HCT116 (cell line): ENCODE data around the gene CDKAL1. TPM values are rescaled to one million over a fixed set of nuclear protein-coding genes. Genes with fewer than 3 reads are reported as not detected.

Experiments used
- ATAC-seq: fragments of 200-7000 bp; cut with Tn5 transposase; 2 replicates; pipeline ENCODE4 v1.9.1; 2020; ENCODE audit warnings: mild to moderate bottlenecking, moderate library complexity
- BruUV-seq: library from RNA; stranded (reverse); fragments of 400-500 nt; replicated peaks from 2 replicates; lab custom pipeline; 2021; lab: Mats Ljungman, UMichigan
- CTCF ChIA-PET: fragments of 300-600 bp; sonication (Branson Sonifier 250); formaldehyde crosslinking; loops from one replicate; lab custom pipeline; 2021; ENCODE audit warnings: antibody characterized with exemption; lab: Charles Lee
- POLR2A ChIA-PET: fragments of 300-600, 350-600 bp; sonication (Branson Sonifier 250); formaldehyde crosslinking; loops from one replicate; lab custom pipeline; 2021; ENCODE audit warnings: antibody characterized with exemption; lab: Charles Lee
- RAD21 ChIA-PET, 2 experiments: fragments of 300-600 bp; sonication (Branson Sonifier 250); formaldehyde crosslinking; loops; one replicate each; lab custom pipeline; 2023; ENCODE audit warnings: low total read pairs in 2 of 2; ENCODE audit not compliant: uncharacterized antibody in 2 of 2, unreplicated experiment in 2 of 2, low non-redundant PET in 1 of 2; lab: Charles Lee
- DNase-seq: peaks from one replicate; pipeline ENCODE4 v3.0.0-alpha.2; 2010; ENCODE audit warnings: low read depth, low spot score
- H2AFZ ChIP-seq: fragments of 200-600 bp; shearing (Covaris generic), sonication (generic); 2 replicates; pipeline ENCODE4 v1.6.1; 2017; ENCODE audit warnings: low read depth, mixed run types, mixed read lengths, antibody characterized with exemption, low read length; ENCODE audit not compliant: poor library complexity, severe bottlenecking
- H3K27ac ChIP-seq: 2 replicates; pipeline ENCODE4 v1.5.1; 2012; ENCODE audit warnings: low read depth, low read length
- H3K27me3 ChIP-seq: fragments of 200-600 bp; sonication (generic); 2 replicates; pipeline ENCODE4 v1.6.1; 2016; ENCODE audit warnings: mixed run types, low read length, mixed read lengths; ENCODE audit not compliant: insufficient read depth
- H3K36me3 ChIP-seq, 2 experiments: fragments of 200-500 bp in 1 of 2; fragments of 200-600 bp in 1 of 2; sonication (Bioruptor generic) in 1 of 2; sonication (generic) in 1 of 2; 2 replicates each; pipeline versions ENCODE4 v1.5.1 to v1.6.1; 2014 to 2016; ENCODE audit warnings: low read length in 2 of 2, inconsistent platforms in 1 of 2, mixed read lengths in 1 of 2, mixed run types in 1 of 2; ENCODE audit not compliant: insufficient read depth in 2 of 2, control insufficient read depth in 1 of 2
- H3K4me1 ChIP-seq, 2 experiments: fragments of 200-600 bp in 1 of 2; sonication (generic) in 1 of 2; 2 replicates each; pipeline versions ENCODE4 v1.5.1 to v1.6.1; 2012 to 2017; ENCODE audit warnings: low read length in 2 of 2, inconsistent platforms in 1 of 2, mild to moderate bottlenecking in 1 of 2, mixed read lengths in 1 of 2, mixed run types in 1 of 2, moderate library complexity in 1 of 2; ENCODE audit not compliant: insufficient read depth in 2 of 2, control insufficient read depth in 1 of 2
- H3K4me2 ChIP-seq: fragments of 200-600 bp; sonication (generic); 2 replicates; pipeline ENCODE4 v1.6.1; 2017; ENCODE audit warnings: mixed run types, low read length, mixed read lengths
- H3K4me3 ChIP-seq, 2 experiments: fragments of 200-600 bp in 1 of 2; sonication (generic) in 1 of 2; replicated peaks in 1 of 2; 2 replicates each; pipeline ENCODE4 v1.5.1; 2011 to 2016; ENCODE audit warnings: low read length in 2 of 2, control low read depth in 1 of 2, low read depth in 1 of 2, mild to moderate bottlenecking in 1 of 2, mixed read lengths in 1 of 2, mixed run types in 1 of 2
- H3K79me2 ChIP-seq: fragments of 200-600 bp; sonication (generic); 2 replicates; pipeline ENCODE4 v1.6.1; 2017; ENCODE audit warnings: mild to moderate bottlenecking, mixed run types, low read length, moderate library complexity, mixed read lengths; ENCODE audit not compliant: insufficient read depth
- H3K9ac ChIP-seq: fragments of 200-600 bp; sonication (generic); 2 replicates; pipeline ENCODE4 v1.6.1; 2016; ENCODE audit warnings: low read length, mixed read lengths
- H3K9me2 ChIP-seq: fragments of 200-600 bp; sonication (generic), shearing (Covaris generic); 2 replicates; pipeline ENCODE4 v1.6.1; 2017; ENCODE audit warnings: mixed run types, mild to moderate bottlenecking, moderate library complexity; ENCODE audit not compliant: insufficient read depth
- H3K9me3 ChIP-seq, 2 experiments: fragments of 200-500 bp in 1 of 2; fragments of 200-600 bp in 1 of 2; sonication (Bioruptor generic) in 1 of 2; sonication (generic) in 1 of 2; 2 replicates each; pipeline ENCODE4 v1.6.1; 2014 to 2017; ENCODE audit warnings: low read length in 2 of 2, mixed read lengths in 2 of 2, inconsistent platforms in 1 of 2, low read depth in 1 of 2, mild to moderate bottlenecking in 1 of 2, mixed run types in 1 of 2, moderate library complexity in 1 of 2; ENCODE audit not compliant: control insufficient read depth in 1 of 2, insufficient read depth in 1 of 2
- H4K20me1 ChIP-seq: fragments of 200-600 bp; sonication (generic), shearing (Covaris generic); 2 replicates; pipeline ENCODE4 v1.6.1; 2017; ENCODE audit warnings: mixed run types, mild to moderate bottlenecking, moderate library complexity; ENCODE audit not compliant: insufficient read depth
- ELF1 ChIP-seq: IDR thresholded peaks from 2 replicates; pipeline ENCODE4 v1.6.1; 2012; ENCODE audit warnings: low read depth, borderline replicate concordance
- EZH2phosphoT487 ChIP-seq: fragments of 200-600 bp; IDR thresholded peaks from 2 replicates; pipeline ENCODE4 v1.6.1; 2018; ENCODE audit warnings: antibody characterized with exemption, borderline replicate concordance
- POLR2A ChIP-seq: IDR thresholded peaks from 2 replicates; pipeline ENCODE4 v1.7.0; 2011; ENCODE audit warnings: borderline replicate concordance; ENCODE audit not compliant: insufficient read depth, insufficient read length; ENCODE audit errors: extremely low read depth
- RAD21 ChIP-seq: IDR thresholded peaks from 2 replicates; pipeline ENCODE4 v1.6.1; 2012; ENCODE audit warnings: low read depth, mild to moderate bottlenecking
- SIN3A ChIP-seq: IDR thresholded peaks from 2 replicates; pipeline ENCODE4 v1.6.1; 2012; ENCODE audit warnings: low read depth
- intact Hi-C: fragments of 100-400 bp; cut with micrococcal nuclease; formaldehyde crosslinking; loops from 2 replicates; pipeline ENCODE4 v1.10.0; 2022
- total RNA-seq: library from RNA; stranded (reverse); gene quantifications from one replicate; pipeline ENCODE4 v1.2.1, GENCODE V29; 2021; ENCODE audit not compliant: unreplicated experiment
- TF ChIP-seq, protein P1 (sequence below): IDR thresholded peaks from 2 replicates; pipeline ENCODE4 v1.6.1; 2012; ENCODE audit warnings: low read depth
- TF ChIP-seq, protein P2 (sequence below), 3 experiments: fragments of 200-600 bp in 1 of 3; sonication (generic) in 1 of 3; IDR thresholded peaks in 2 of 3; conservative IDR thresholded peaks in 1 of 3; 2 replicates each; pipeline ENCODE4 v1.5.1; 2012 to 2017; ENCODE audit warnings: low read depth in 2 of 3, low read length in 2 of 3, antibody characterized with exemption in 1 of 3, borderline replicate concordance in 1 of 3, control low read depth in 1 of 3, mild to moderate bottlenecking in 1 of 3, mixed read lengths in 1 of 3, mixed run types in 1 of 3, moderate library complexity in 1 of 3; ENCODE audit not compliant: insufficient read depth in 1 of 3

Gene CDKAL1
- total RNA-seq, 1 experiment from 2014 or later, result 14.9 TPM

GRCh38 chr6:20684474-20684873 lies 150.2 kb downstream of the CDKAL1 start:
- no peak overlapping the region for H3K4me3 ChIP-seq
- ChIA-PET CTCF (no interaction called here), POLR2A (no interaction called here), RAD21 (no interaction called here)
- DNase-seq (no peak), ATAC-seq (no peak)
- H3K27ac ChIP-seq, result no peak overlapping the region
- H2AFZ ChIP-seq, result no peak overlapping the region
- no peak overlapping the region for H3K4me2 ChIP-seq
- no peaks in the 10 kb centered on the region for H3K9me2 ChIP-seq
- TF ChIP-seq RAD21, result no peak
- TF ChIP-seq POLR2A, result no peak
- TF ChIP-seq SIN3A, result no peak
- no peak for TF ChIP-seq ELF1
- TF ChIP-seq, protein P1, sequence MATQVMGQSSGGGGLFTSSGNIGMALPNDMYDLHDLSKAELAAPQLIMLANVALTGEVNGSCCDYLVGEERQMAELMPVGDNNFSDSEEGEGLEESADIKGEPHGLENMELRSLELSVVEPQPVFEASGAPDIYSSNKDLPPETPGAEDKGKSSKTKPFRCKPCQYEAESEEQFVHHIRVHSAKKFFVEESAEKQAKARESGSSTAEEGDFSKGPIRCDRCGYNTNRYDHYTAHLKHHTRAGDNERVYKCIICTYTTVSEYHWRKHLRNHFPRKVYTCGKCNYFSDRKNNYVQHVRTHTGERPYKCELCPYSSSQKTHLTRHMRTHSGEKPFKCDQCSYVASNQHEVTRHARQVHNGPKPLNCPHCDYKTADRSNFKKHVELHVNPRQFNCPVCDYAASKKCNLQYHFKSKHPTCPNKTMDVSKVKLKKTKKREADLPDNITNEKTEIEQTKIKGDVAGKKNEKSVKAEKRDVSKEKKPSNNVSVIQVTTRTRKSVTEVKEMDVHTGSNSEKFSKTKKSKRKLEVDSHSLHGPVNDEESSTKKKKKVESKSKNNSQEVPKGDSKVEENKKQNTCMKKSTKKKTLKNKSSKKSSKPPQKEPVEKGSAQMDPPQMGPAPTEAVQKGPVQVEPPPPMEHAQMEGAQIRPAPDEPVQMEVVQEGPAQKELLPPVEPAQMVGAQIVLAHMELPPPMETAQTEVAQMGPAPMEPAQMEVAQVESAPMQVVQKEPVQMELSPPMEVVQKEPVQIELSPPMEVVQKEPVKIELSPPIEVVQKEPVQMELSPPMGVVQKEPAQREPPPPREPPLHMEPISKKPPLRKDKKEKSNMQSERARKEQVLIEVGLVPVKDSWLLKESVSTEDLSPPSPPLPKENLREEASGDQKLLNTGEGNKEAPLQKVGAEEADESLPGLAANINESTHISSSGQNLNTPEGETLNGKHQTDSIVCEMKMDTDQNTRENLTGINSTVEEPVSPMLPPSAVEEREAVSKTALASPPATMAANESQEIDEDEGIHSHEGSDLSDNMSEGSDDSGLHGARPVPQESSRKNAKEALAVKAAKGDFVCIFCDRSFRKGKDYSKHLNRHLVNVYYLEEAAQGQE, result no peak
- no peak for TF ChIP-seq EZH2phosphoT487
- TF ChIP-seq, protein P2, sequence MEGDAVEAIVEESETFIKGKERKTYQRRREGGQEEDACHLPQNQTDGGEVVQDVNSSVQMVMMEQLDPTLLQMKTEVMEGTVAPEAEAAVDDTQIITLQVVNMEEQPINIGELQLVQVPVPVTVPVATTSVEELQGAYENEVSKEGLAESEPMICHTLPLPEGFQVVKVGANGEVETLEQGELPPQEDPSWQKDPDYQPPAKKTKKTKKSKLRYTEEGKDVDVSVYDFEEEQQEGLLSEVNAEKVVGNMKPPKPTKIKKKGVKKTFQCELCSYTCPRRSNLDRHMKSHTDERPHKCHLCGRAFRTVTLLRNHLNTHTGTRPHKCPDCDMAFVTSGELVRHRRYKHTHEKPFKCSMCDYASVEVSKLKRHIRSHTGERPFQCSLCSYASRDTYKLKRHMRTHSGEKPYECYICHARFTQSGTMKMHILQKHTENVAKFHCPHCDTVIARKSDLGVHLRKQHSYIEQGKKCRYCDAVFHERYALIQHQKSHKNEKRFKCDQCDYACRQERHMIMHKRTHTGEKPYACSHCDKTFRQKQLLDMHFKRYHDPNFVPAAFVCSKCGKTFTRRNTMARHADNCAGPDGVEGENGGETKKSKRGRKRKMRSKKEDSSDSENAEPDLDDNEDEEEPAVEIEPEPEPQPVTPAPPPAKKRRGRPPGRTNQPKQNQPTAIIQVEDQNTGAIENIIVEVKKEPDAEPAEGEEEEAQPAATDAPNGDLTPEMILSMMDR (IDR thresholded peaks at IDR 0.05 in 2 of 3, conservative IDR thresholded peaks at IDR 0.05 in 1 of 3; ENCODE audit: borderline replicate concordance in 1 of 3, insufficient read depth in 1 of 3, low read depth in 2 of 3, low read length in 2 of 3), result no peak
- peaks cover 6 to 10% of the 10 kb centered on the region in 2 experiments; a peak in 3 of 4 replicates for H3K4me1 ChIP-seq
- peaks cover 11% of the 10 kb centered on the region for H3K79me2 ChIP-seq
- no TSS peak for BruUV-seq
- no peaks in the 10 kb centered on the region for H3K27me3 ChIP-seq
- H3K9me3 ChIP-seq, result no peaks in the 10 kb centered on the region
- no peaks in the 10 kb centered on the region for H4K20me1 ChIP-seq
- intact Hi-C loops, result no loop called here
- H3K9ac ChIP-seq, result no peak overlapping the region
- no peaks in the 10 kb centered on the region for H3K36me3 ChIP-seq
